ENCODE measurements around the gene MCOLN2. TPM values are rescaled to one million over a fixed set of nuclear protein-coding genes. Genes with fewer than 3 reads are reported as not detected.

Gene MCOLN2
- total RNA-seq, 1 experiment from 2014 or later, result 1.3 TPM

DNA sequence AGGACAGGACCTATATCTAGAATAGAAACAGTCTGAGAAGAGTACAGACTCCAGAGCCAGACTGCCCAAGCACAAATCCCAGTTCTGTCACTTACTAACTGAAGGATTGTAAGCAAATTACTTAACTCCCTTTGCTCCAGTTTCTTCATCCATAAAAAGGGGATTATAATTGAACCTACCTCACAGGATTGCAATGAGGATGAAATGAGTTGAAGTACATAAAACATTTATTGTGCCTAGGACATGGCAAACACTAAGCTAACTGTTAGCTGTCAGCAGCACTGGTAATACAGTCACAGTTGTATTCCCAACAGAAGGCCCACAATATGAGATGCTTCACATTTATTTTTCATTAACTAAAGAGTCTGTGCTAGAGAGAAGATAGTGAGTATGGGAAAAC lies 33.9 kb downstream of the MCOLN2 start:
- no peak overlapping the region for H3K23ac ChIP-seq (ENCODE audit: insufficient read length, low read depth, low read length)
- no peak overlapping the region for H4K8ac ChIP-seq (replicated peaks; ENCODE audit: insufficient read length, low read depth, low read length)
- H3K79me2 ChIP-seq (ENCODE audit: insufficient read depth, low read length), result no peaks in the 10 kb centered on the region
- Mint-ChIP-seq H3K9me3 (peaks cover 0 to 4% of the 10 kb centered on the region in 2 experiments; a peak in 2 of 5 replicates), H3K27ac (no peak overlapping the region), H3K36me3 (ENCODE audit: insufficient read depth in 1 of 3, low read depth in 3 of 3) (peaks cover 0 to 4% (median 0%) of the 10 kb centered on the region in 3 experiments; a peak in 2 of 7 replicates), H3K4me1 (no peaks in the 10 kb centered on the region), H3K27me3 (ENCODE audit: low read depth) (no peaks in the 10 kb centered on the region; the same call in 1 of the 2 replicates), H3K4me3 (no peak overlapping the region)
- H3K9me3 ChIP-seq (ENCODE audit: control insufficient read depth, low read depth, low read length), result no peaks in the 10 kb centered on the region
- H3K9ac ChIP-seq (ENCODE audit: extremely low read depth, insufficient read length, low read length), result no peak overlapping the region
- no peak overlapping the region for H3K56ac ChIP-seq (ENCODE audit: insufficient read length, low read depth, low read length)
- no peak overlapping the region for H2BK20ac ChIP-seq (ENCODE audit: low read depth, low read length, poor library complexity, severe bottlenecking)
- no peak overlapping the region for H2BK15ac ChIP-seq (ENCODE audit: low read depth, low read length)
- no peak for DNase-seq
- H3K14ac ChIP-seq (ENCODE audit: insufficient read depth, low read length), result no peak overlapping the region
- TF ChIP-seq, protein P1, sequence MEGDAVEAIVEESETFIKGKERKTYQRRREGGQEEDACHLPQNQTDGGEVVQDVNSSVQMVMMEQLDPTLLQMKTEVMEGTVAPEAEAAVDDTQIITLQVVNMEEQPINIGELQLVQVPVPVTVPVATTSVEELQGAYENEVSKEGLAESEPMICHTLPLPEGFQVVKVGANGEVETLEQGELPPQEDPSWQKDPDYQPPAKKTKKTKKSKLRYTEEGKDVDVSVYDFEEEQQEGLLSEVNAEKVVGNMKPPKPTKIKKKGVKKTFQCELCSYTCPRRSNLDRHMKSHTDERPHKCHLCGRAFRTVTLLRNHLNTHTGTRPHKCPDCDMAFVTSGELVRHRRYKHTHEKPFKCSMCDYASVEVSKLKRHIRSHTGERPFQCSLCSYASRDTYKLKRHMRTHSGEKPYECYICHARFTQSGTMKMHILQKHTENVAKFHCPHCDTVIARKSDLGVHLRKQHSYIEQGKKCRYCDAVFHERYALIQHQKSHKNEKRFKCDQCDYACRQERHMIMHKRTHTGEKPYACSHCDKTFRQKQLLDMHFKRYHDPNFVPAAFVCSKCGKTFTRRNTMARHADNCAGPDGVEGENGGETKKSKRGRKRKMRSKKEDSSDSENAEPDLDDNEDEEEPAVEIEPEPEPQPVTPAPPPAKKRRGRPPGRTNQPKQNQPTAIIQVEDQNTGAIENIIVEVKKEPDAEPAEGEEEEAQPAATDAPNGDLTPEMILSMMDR (conservative IDR thresholded peaks at IDR 0.05), result no peak
- H2BK12ac ChIP-seq (ENCODE audit: insufficient read length, low read depth, low read length), result no peak overlapping the region
- no peak overlapping the region for H3K4me2 ChIP-seq (ENCODE audit: insufficient read depth, insufficient read length, low read length)
- H3T11ph ChIP-seq (ENCODE audit: low read length), result no peak overlapping the region
- H3K18ac ChIP-seq (ENCODE audit: insufficient read length, low read depth, low read length), result no peak overlapping the region
- H2BK5ac ChIP-seq (ENCODE audit: insufficient read length, low read length), result no peak overlapping the region
- H2AFZ ChIP-seq (ENCODE audit: low read length), result no peak overlapping the region
- no peak overlapping the region for H4K91ac ChIP-seq (ENCODE audit: insufficient read length, low read depth, low read length)
- H3K4me1 ChIP-seq (ENCODE audit: insufficient read depth, low read length), result no peaks in the 10 kb centered on the region
- H2BK120ac ChIP-seq (ENCODE audit: low read depth, low read length, poor library complexity, severe bottlenecking), result no peak overlapping the region
- no peaks in the 10 kb centered on the region for H3K27me3 ChIP-seq (ENCODE audit: insufficient read depth, low read length)
- H3K23me2 ChIP-seq (ENCODE audit: insufficient read length, low read depth, low read length, poor library complexity, severe bottlenecking), result no peaks in the 10 kb centered on the region
- H4K5ac ChIP-seq (ENCODE audit: insufficient read length, low read depth, low read length), result no peak overlapping the region
- no peaks in the 10 kb centered on the region for H3K79me1 ChIP-seq (ENCODE audit: insufficient read depth, low read depth, low read length, poor library complexity, severe bottlenecking)
- no peaks in the 10 kb centered on the region for H4K20me1 ChIP-seq (ENCODE audit: control insufficient read depth, insufficient read depth, insufficient read length)
- no peak overlapping the region for H3K27ac ChIP-seq (ENCODE audit: insufficient read length, low read depth, low read length)
- H3K4ac ChIP-seq (ENCODE audit: low read depth, low read length), result no peak overlapping the region
- no peak overlapping the region for H2AK5ac ChIP-seq (ENCODE audit: insufficient read length, low read length)

All from H9 (cell line).